Lung (tissue), 12 donors: ENCODE results near the gene NT5C2. TPM values are rescaled to one million over a fixed set of nuclear protein-coding genes. Genes with fewer than 3 reads are reported as not detected.

Experiments used
- ATAC-seq: fragments of 200-7000 bp; cut with Tn5 transposase; one replicate; pipeline ENCODE4 v1.9.1; 2020; ENCODE audit warnings: moderate number of reproducible peaks; ENCODE audit not compliant: insufficient read depth, low FRiP score
- DNase-seq, 3 donors: peaks; one replicate each; pipeline ENCODE4 v3.0.0-alpha.2; 2013 to 2017
- H3K27ac ChIP-seq, 2 donors: one replicate each; pipeline ENCODE4 v1.5.1; 2013; ENCODE audit warnings: mild to moderate bottlenecking in 2 of 2, moderate library complexity in 2 of 2, control low read depth in 1 of 2, inconsistent platforms in 1 of 2, low read depth in 1 of 2, low read length in 1 of 2
- H3K27me3 ChIP-seq, 3 donors: one replicate each; pipeline ENCODE4 v1.5.1; 2013; ENCODE audit warnings: low read length in 2 of 3; ENCODE audit not compliant: control insufficient read depth in 3 of 3, insufficient read depth in 3 of 3
- H3K36me3 ChIP-seq, 4 donors: one replicate each; pipeline ENCODE4 v1.5.1; 2013; ENCODE audit warnings: low read length in 4 of 4, mild to moderate bottlenecking in 1 of 4, moderate library complexity in 1 of 4; ENCODE audit not compliant: control insufficient read depth in 4 of 4, insufficient read depth in 4 of 4
- H3K4me1 ChIP-seq, 5 donors: one replicate each; pipeline ENCODE4 v1.5.1; 2013; ENCODE audit warnings: low read length in 5 of 5, mild to moderate bottlenecking in 2 of 5, moderate library complexity in 1 of 5; ENCODE audit not compliant: control insufficient read depth in 5 of 5, insufficient read depth in 5 of 5
- H3K4me3 ChIP-seq: one replicate; pipeline ENCODE4 v1.5.1; 2013; ENCODE audit warnings: mild to moderate bottlenecking, control low read depth, moderate library complexity
- H3K9ac ChIP-seq, 2 donors: one replicate each; pipeline ENCODE4 v1.5.1; 2013; ENCODE audit warnings: low read length in 2 of 2, control low read depth in 1 of 2; ENCODE audit not compliant: insufficient read depth in 1 of 2
- H3K9me3 ChIP-seq, 4 donors: one replicate each; pipeline ENCODE4 v1.5.1; 2013; ENCODE audit warnings: low read length in 3 of 4, mild to moderate bottlenecking in 1 of 4, moderate library complexity in 1 of 4; ENCODE audit not compliant: control insufficient read depth in 4 of 4, insufficient read depth in 3 of 4
- WGBS, 2 donors: extraction: QIAGEN DNeasy Blood & Tissue Kit; methylation state at CpG; one replicate each; pipeline ENCODE4 v1.1.7; 2013; 5-methylcytosine and 5-hydroxymethylcytosine counted together
- polyA plus RNA-seq, 2 donors: library from polyadenylated mRNA; stranded (reverse); fragments of 200-250 nt; gene quantifications; one replicate each; pipeline ENCODE4 v1.2.1, GENCODE V29; 2013
- total RNA-seq, 2 donors: library from RNA; depleted of rRNA in 1 of 2; stranded (reverse); fragments of >200 nt in 1 of 2; gene quantifications; one replicate each; pipeline ENCODE4 v1.2.1, GENCODE V29; 2014 to 2021
- TF ChIP-seq, protein P1 (sequence below): IDR thresholded peaks from 2 replicates; pipeline ENCODE4 v1.5.1; 2012; ENCODE audit warnings: mild to moderate bottlenecking; ENCODE audit errors: control extremely low read depth, extremely low read depth
- donor health status: control.
- donor health status: control.
- donor health status: Bipolar disorder and iron deficiency.
- donor health status: healthy.
- donor health status: DM: yes; HTN: yes; CAD: no.

Gene NT5C2
- total and polyA plus RNA-seq, 4 donors, result 32.1 to 178 (median 64.5) TPM

DNA sequence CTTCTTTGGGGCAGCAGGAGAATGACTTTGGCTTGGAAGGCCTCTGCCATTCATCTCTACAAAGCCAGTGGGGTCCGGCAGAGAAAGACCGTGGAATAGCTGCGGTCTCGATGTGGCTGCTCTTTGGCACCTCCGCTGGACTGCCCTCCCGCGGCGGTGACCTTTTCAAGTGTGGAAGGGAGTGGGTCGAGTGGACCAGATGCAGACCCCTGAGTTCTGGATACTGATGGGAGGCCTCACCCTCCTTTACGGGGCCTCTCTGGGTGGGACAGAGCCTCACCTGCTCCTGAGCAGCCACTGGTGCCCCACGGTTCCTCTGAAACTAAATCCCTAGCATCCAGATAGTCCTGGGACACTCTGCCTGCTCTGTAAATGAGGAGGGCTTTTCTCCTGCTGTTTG, 113.1 kb downstream of the NT5C2 start:
- ATAC-seq (no peak), DNase-seq (no peak)
- Histone ChIP-seq H3K4me3 (no peak overlapping the region), H3K4me1 (no peaks in the 10 kb centered on the region), H3K36me3 (peaks cover 12 to 24% (median 22%) of the 10 kb centered on the region in 4 donors), H3K27ac (no peak overlapping the region), H3K9me3 (no peaks in the 10 kb centered on the region), H3K9ac (no peak overlapping the region), H3K27me3 (no peaks in the 10 kb centered on the region)
- TF ChIP-seq, protein P1, sequence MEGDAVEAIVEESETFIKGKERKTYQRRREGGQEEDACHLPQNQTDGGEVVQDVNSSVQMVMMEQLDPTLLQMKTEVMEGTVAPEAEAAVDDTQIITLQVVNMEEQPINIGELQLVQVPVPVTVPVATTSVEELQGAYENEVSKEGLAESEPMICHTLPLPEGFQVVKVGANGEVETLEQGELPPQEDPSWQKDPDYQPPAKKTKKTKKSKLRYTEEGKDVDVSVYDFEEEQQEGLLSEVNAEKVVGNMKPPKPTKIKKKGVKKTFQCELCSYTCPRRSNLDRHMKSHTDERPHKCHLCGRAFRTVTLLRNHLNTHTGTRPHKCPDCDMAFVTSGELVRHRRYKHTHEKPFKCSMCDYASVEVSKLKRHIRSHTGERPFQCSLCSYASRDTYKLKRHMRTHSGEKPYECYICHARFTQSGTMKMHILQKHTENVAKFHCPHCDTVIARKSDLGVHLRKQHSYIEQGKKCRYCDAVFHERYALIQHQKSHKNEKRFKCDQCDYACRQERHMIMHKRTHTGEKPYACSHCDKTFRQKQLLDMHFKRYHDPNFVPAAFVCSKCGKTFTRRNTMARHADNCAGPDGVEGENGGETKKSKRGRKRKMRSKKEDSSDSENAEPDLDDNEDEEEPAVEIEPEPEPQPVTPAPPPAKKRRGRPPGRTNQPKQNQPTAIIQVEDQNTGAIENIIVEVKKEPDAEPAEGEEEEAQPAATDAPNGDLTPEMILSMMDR, result no peak
- WGBS, 2 donors, result 88 to 94% methylated on average over 11 of the region's 11 CpGs

DNA sequence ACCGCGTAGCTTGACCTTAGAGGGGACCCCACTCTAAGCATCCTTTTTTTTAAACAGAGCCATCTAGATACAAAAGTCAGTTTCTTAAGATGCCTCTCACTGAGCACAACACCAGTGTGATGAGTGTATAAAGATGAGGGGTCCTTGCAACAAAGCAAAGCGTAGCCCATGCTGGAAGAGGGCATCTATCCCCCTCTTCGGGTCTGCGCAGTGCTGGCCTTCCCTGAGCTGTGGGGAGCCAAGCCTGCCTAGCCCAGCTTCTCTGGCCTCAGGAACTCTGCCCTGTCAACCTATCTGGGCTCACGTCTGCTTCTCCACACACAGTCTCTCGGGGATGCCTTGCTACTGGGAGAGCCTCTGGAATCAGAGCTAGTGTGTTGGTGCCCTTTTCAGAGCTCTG, 114.0 kb downstream of the NT5C2 start:
- no peak for DNase-seq
- Histone ChIP-seq H3K27ac (no peak overlapping the region), H3K4me1 (no peaks in the 10 kb centered on the region), H3K27me3 (no peaks in the 10 kb centered on the region), H3K9ac (no peak overlapping the region), H3K4me3 (no peak overlapping the region), H3K36me3 (peaks cover 6 to 24% (median 20%) of the 10 kb centered on the region in 4 donors), H3K9me3 (no peaks in the 10 kb centered on the region)
- no peak for ATAC-seq
- TF ChIP-seq, protein P1, result no peak
- WGBS, 2 donors, result 95 to 96% methylated on average over 7 of the region's 7 CpGs

DNA sequence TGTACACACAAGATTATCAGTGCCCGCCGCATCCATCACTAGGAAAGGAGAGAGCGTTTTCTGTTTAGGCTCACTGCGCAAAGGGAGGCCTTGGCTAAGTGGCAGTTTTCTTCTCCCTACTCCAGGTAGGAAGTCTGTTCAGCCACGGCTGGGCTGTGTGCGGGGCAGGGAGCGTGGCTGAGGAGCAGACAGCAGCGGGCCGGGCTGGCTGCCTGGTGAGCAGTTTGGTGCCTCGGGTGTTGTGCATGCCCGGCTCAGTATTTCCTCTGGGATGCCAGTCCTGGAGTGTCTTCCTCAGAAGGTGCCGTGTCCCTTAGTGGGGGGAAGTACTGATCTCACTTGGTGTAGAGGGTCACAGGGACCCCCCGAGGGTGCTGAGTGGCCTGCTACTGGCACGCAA, 114.4 kb downstream of the NT5C2 start:
- no peaks in the 10 kb centered on the region for H3K27me3 ChIP-seq
- no peak overlapping the region for H3K4me3 ChIP-seq
- DNase-seq, result no peak
- H3K9me3 ChIP-seq, result no peaks in the 10 kb centered on the region
- TF ChIP-seq, protein P1, result no peak
- ATAC-seq, result no peak
- 95 to 97% methylated on average over 14 of the region's 14 CpGs for WGBS, 2 donors
- no peak overlapping the region for H3K9ac ChIP-seq
- H3K4me1 ChIP-seq, result no peaks in the 10 kb centered on the region
- H3K36me3 ChIP-seq, result peaks cover 5 to 22% (median 18%) of the 10 kb centered on the region in 4 donors
- no peak overlapping the region for H3K27ac ChIP-seq

DNA sequence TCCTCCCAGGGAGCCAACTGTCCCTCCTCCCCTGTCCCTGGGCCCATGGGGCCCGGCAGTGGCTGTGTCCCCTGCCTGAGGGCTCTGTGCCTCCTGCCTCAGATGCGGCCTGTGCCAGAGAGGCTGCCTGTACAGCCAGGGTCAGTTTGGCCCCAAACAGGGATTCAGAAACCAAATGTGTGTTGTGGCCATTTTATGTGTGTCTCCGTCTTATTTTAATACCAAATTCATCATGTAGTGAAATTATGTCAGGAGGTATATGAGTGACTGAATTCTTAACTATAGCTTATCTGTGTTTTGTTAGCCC, 114.8 kb downstream of the NT5C2 start:
- H3K27me3 ChIP-seq, result no peaks in the 10 kb centered on the region
- ATAC-seq (no peak), DNase-seq (no peak)
- TF ChIP-seq, protein P1, result no peak
- H3K4me1 ChIP-seq, result no peaks in the 10 kb centered on the region
- no peak overlapping the region for H3K9ac ChIP-seq
- peaks cover 5 to 20% (median 17%) of the 10 kb centered on the region in 4 donors for H3K36me3 ChIP-seq
- no peak overlapping the region for H3K4me3 ChIP-seq
- no peaks in the 10 kb centered on the region for H3K9me3 ChIP-seq
- 89 to 93% methylated on average over 3 of the region's 3 CpGs for WGBS, 2 donors
- H3K27ac ChIP-seq, result no peak overlapping the region
